Stimulated activated CD4-positive, alpha-beta T cell treated with anti-CD3 and anti-CD28 coated beads, Interleukin-15, amount 100 ng/mL, for 24 hours (primary cell): ENCODE measurements around the gene BHLHA9.
"Not testable (repeated sequence)": the region's sequence is repeated elsewhere in the genome, so short reads cannot be mapped to it uniquely, and the experiment has no call there.

Experiments used
- DNase-seq: peaks from one replicate; pipeline ENCODE4 v3.0.0-alpha.2; 2020

The BHLHA9 gene

DNA sequence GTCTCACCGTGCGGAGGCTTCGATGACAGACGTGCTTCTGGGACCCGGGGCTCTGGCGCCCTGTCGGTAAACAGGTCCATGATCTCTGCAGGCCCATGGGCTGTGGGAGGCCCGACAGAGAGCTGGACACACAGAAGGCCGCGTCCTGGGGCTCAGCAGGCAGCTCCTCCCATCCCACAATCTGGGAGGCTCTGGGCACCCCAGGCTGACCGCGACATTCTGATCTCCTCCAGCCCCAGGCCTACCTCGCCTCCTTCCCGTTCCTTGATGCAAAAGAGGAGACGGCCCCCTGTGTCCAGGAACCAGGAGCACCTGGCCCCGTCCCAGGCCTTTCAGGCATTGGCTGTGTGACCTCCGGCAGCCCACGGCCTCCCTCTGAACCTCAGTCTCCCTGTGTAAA, 32.5 kb downstream of the BHLHA9 start:
- no peak for DNase-seq

DNA sequence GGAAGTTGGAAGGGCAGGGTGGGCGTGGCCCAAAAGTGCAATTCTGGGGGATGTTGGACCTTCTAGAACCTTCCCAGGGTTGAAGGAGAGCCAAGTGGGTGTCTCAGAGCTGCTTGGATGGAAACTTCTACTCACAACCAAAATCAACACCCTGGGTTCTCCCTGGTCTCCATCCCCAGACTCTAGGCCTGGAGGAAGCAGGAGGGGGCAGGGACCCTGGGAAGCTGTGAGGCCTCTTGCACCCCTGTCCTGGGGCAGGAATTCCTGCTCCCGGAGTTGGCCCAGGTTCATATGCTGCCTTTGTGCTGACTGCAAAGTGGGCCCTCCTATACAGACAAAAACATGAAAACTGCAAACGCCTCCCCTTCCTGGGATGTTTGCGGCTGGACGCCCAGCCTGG, 34.3 kb downstream of the BHLHA9 start:
- DNase-seq = no peak

DNA sequence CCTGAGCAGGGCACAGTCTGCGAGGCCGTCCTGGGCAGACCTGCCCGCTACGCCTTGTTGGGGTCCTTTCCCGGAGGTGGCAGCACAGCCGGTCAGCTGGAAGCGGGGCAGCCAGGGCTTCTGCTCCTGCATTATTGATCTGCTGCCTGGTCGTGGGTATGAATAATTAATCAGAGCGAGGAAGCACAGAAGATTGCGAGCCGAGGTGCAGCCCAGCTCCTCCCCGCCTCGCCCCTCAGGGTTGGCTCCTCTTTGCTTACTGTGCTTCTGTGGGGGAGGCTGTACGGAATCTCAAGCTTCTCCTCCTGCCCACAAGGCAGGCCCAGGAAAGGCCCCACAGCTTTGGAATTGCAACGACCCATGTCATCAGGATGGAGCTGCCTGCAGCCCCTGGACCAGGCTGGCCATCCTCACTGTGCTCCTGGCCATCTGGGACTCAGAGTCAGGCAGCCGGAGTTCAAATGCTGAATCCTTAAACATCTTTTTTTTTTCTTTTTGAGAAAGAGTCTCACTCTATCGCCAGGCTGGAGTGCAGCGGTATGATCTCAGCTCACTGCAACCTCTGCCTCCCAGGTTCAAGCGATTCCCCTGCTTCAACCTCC, 34.8 kb downstream of the BHLHA9 start:
- DNase-seq = no peak

DNA sequence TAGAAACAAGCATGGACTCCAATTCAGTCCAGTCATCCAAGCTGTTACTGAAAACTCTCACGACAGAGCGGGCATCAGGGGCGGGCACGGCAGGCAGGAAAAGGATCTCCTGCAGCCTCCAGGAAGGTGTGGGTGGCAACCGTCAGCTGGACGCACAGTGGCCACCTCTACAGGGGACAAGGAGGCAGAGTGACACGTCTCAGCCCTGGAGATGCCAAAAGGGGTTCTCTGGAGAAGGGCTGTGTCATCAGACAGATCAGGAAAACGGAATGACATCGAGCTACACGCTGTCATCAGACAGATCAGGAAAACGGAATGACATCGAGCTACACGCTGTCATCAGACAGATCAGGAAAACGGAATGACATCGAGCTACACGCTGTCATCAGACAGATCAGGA, 37.6 kb downstream of the BHLHA9 start:
- not testable (repeated sequence) for DNase-seq

DNA sequence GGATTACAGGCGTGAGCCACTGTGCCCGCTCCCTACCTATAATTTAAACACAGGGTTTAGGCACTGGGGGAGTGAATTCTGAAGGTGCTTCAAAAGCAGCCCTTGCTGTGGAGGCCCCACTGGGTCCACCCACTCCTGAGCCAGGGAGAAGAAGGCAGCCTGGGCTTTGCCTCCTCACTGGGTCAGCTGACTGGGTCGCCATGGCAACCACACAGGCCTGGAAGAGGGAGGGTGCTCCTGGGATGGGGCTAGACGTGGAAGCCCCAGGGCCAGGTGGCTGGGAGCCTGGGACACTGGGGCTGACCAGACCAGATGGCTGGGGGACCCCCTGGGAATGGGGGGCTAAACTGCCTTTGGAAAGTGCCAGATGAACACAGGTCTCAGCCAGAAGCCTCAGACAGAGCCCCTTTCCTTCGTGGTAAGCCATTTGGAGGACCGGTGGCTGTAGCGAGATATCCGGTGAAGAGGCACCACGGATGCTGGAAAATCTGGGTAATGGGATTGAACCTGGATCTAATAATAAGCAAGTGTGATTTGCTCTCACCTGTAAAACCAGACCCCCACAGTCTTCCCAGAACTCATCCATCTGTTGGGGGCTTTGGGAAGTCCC, 42.1 kb downstream of the BHLHA9 start:
- peak; percentile 23 for DNase-seq

DNA sequence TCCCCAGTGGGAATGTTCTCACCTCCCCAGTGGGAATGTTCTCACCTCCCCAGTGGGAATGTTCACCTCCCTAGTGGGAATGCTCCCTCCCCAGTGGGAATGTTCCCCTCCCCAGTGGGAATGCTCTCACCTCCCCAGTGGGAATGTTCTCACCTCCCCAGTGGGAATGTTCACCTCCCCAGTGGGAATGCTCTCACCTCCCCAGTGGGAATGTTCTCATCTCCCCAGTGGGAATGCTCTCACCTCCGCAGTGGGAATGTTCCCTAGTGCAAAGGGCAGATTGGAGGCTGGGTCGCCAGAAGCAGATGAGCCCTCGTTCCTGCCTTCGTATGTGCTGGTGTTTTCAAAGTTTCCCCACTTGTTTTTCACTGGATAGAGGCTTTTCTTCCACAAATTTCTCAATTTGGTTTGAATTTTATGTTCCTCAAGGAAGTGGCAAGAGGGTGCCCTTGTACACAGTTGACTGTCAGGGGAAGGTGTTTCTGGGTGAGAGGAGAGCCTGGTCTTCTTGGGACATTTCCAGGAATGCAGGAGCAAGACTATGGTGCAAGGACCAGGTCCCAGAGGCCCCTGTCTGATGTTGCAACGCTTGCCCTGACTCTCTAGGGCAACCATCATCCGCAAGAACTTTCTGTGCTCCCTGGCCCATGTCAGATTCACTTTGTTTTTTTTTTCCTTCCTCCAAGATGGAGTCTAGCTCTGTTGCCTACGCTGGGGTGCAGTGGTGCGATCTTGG, 43.2 kb downstream of the BHLHA9 start:
- no peak for DNase-seq

DNA sequence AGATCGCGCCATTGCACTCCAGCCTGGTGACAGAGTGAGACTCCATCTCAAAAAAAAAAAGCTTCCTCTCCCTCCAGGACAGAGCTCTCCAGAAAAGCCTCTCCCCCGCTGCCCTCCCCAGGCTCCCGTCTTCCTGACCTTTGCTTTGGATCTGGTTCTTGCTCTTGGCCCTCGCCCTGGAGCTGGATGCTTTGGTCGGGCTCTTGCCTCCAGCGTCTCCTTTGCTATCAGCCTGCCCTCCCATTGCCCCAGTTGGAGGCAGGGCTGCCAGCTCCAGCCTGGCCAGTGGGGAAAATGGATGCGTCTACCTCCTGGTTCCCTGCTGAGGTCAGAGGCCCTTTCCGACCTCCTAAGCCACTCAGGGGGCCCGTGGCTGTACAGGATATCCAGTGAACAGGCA, 45.2 kb downstream of the BHLHA9 start:
- no peak for DNase-seq

DNA sequence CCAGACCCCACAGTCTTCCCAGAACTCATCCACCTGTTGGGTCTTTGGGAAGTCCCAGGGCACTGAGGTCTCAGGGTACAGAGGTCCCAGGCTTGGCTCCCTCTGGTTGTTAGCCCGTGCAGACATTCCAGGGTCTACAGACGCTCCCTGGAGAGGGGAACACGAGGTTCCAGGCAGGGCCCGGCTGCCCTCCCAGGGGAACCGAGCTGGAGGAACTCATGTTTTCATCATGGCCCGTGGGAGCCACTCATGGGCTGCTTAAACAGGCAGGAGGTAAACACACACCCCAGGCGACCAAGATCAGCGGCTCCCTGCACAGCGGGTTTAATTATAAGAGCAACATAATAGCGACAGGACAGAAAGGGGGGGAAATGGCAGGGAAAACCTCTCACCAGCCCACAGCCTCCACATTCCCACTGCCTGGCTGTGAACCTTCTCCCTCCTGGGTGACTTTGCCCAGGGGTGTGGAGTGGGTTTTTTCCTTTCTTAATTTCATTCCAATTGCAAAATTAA, 45.7 kb downstream of the BHLHA9 start:
- DNase-seq = no peak
